ENCODE data around the gene CSGALNACT2. TPM values are rescaled to one million over a fixed set of nuclear protein-coding genes. Genes with fewer than 3 reads are reported as not detected.

CSGALNACT2 gene
- total RNA-seq, 1 experiment from 2014 or later = 8.9 TPM

GRCh38 chr10:43197834-43198681 lies 59.8 kb downstream of the CSGALNACT2 start:
- Histone ChIP-seq H2BK15ac (ENCODE audit: low read depth, low read length) (no peak overlapping the region), H2BK20ac (ENCODE audit: low read depth, low read length, poor library complexity, severe bottlenecking) (no peak overlapping the region), H4K20me1 (ENCODE audit: control insufficient read depth, insufficient read depth, insufficient read length) (no peaks in the 10 kb centered on the region), H3K4me1 (ENCODE audit: insufficient read depth, low read length) (no peaks in the 10 kb centered on the region), H3K4ac (ENCODE audit: low read depth, low read length) (no peak overlapping the region), H3T11ph (ENCODE audit: low read length) (no peak overlapping the region), H2BK5ac (ENCODE audit: insufficient read length, low read length) (no peak overlapping the region), H2AFZ (ENCODE audit: low read length) (no peak overlapping the region), H3K9me3 (ENCODE audit: control insufficient read depth, low read depth, low read length) (no peaks in the 10 kb centered on the region), H3K23ac (ENCODE audit: insufficient read length, low read depth, low read length) (no peak overlapping the region), H3K4me2 (ENCODE audit: insufficient read depth, insufficient read length, low read length) (no peak overlapping the region), H3K79me2 (ENCODE audit: insufficient read depth, low read length) (no peaks in the 10 kb centered on the region), H4K8ac (replicated peaks; ENCODE audit: insufficient read length, low read depth, low read length) (no peak overlapping the region), H4K5ac (ENCODE audit: insufficient read length, low read depth, low read length) (no peak overlapping the region), H3K27me3 (ENCODE audit: insufficient read depth, low read length) (no peaks in the 10 kb centered on the region), H3K27ac (ENCODE audit: insufficient read length, low read depth, low read length) (no peak overlapping the region), H2AK5ac (ENCODE audit: insufficient read length, low read length) (no peak overlapping the region), H3K79me1 (ENCODE audit: insufficient read depth, low read depth, low read length, poor library complexity, severe bottlenecking) (no peaks in the 10 kb centered on the region), H3K56ac (ENCODE audit: insufficient read length, low read depth, low read length) (no peak overlapping the region), H3K14ac (ENCODE audit: insufficient read depth, low read length) (no peak overlapping the region), H2BK12ac (ENCODE audit: insufficient read length, low read depth, low read length) (no peak overlapping the region), H3K18ac (ENCODE audit: insufficient read length, low read depth, low read length) (no peak overlapping the region), H3K9ac (ENCODE audit: extremely low read depth, insufficient read length, low read length) (no peak overlapping the region), H4K91ac (ENCODE audit: insufficient read length, low read depth, low read length) (no peak overlapping the region), H2BK120ac (ENCODE audit: low read depth, low read length, poor library complexity, severe bottlenecking) (no peak overlapping the region), H3K23me2 (ENCODE audit: insufficient read length, low read depth, low read length, poor library complexity, severe bottlenecking) (no peaks in the 10 kb centered on the region)
- Mint-ChIP-seq H3K4me3 (no peak overlapping the region), H3K36me3 (ENCODE audit: insufficient read depth in 1 of 3, low read depth in 3 of 3) (peaks cover 30 to 51% (median 47%) of the 10 kb centered on the region in 3 experiments; a peak in 6 of 7 replicates), H3K9me3 (no peaks in the 10 kb centered on the region), H3K27me3 (ENCODE audit: low read depth) (no peaks in the 10 kb centered on the region), H3K4me1 (peaks cover 12 to 19% of the 10 kb centered on the region in 2 experiments), H3K27ac (no peak overlapping the region; a peak in 1 of 7 replicates)
- DNase-seq = peak; percentile 32
- peak; percentile 54 for TF ChIP-seq CTCF (conservative IDR thresholded peaks at IDR 0.05)
- no CpG with 5 or more reads among the region's 15 CpGs for WGBS (ENCODE audit: extremely low coverage, insufficient read length, low lambda C conversion rate)
